ENCODE data around the gene BMP2K.
A peak's percentile ranks its signal among the peaks of the same experiment; 100 is the strongest.

The BMP2K gene

GRCh38 chr4:78937837-78938236 lies 161.7 kb downstream of the BMP2K start:
- Histone ChIP-seq H3K36me3 (ENCODE audit: control insufficient read depth, insufficient read depth, low read length) (no peaks in the 10 kb centered on the region), H3K4me1 (ENCODE audit: control insufficient read depth, insufficient read depth, low read length) (peaks cover 14% of the 10 kb centered on the region), H3K27me3 (ENCODE audit: control insufficient read depth, insufficient read depth, low read length) (no peaks in the 10 kb centered on the region), H3K9ac (ENCODE audit: low read length) (no peak overlapping the region), H3K27ac (ENCODE audit: low read depth, low read length) (peak overlapping the region; percentile 26), H3K4me3 (ENCODE audit: low read length) (peak overlapping the region; percentile 28)

GRCh38 chr4:78938474-78938867 lies 162.3 kb downstream of the BMP2K start:
- Histone ChIP-seq H3K9ac (ENCODE audit: low read length) (peak overlapping the region; percentile 93), H3K4me3 (ENCODE audit: low read length) (peak overlapping the region; percentile 99), H3K4me1 (ENCODE audit: control insufficient read depth, insufficient read depth, low read length) (peaks cover 14% of the 10 kb centered on the region), H3K27me3 (ENCODE audit: control insufficient read depth, insufficient read depth, low read length) (no peaks in the 10 kb centered on the region), H3K27ac (ENCODE audit: low read depth, low read length) (peak overlapping the region; percentile 76), H3K36me3 (ENCODE audit: control insufficient read depth, insufficient read depth, low read length) (no peaks in the 10 kb centered on the region)

- H3K27me3 ChIP-seq (ENCODE audit: control insufficient read depth, insufficient read depth, low read length), result no peaks in the 10 kb centered on the region
- no peaks in the 10 kb centered on the region for H3K36me3 ChIP-seq (ENCODE audit: control insufficient read depth, insufficient read depth, low read length)
- peak within 1 kb of the TSS; percentile 76 for H3K27ac ChIP-seq (ENCODE audit: low read depth, low read length)
- H3K4me1 ChIP-seq (ENCODE audit: control insufficient read depth, insufficient read depth, low read length), result peaks cover 14% of the 10 kb centered on the region
- H3K9ac ChIP-seq (ENCODE audit: low read length), result peak within 1 kb of the TSS; percentile 93
- H3K4me3 ChIP-seq (ENCODE audit: low read length), result peak within 1 kb of the TSS; percentile 99
Observed at GRCh38 chr4:78938868-78939666, 162.9 kb downstream of the BMP2K start, which contains the start of gene PAQR3. Gene PAQR3 (minus strand): TSS chr4:78939438. CDS start chr4:78939224, 214 bp downstream.

- no peaks in the 10 kb centered on the region for H3K27me3 ChIP-seq (ENCODE audit: control insufficient read depth, insufficient read depth, low read length)
- peaks cover 14% of the 10 kb centered on the region for H3K4me1 ChIP-seq (ENCODE audit: control insufficient read depth, insufficient read depth, low read length)
- peak overlapping the region; percentile 33 for H3K27ac ChIP-seq (ENCODE audit: low read depth, low read length)
- peak overlapping the region; percentile 99 for H3K4me3 ChIP-seq (ENCODE audit: low read length)
- no peak overlapping the region for H3K9ac ChIP-seq (ENCODE audit: low read length)
- no peaks in the 10 kb centered on the region for H3K36me3 ChIP-seq (ENCODE audit: control insufficient read depth, insufficient read depth, low read length)
Observed at GRCh38 chr4:78939667-78940008, 163.5 kb downstream of the BMP2K start.

- Histone ChIP-seq H3K36me3 (ENCODE audit: control insufficient read depth, insufficient read depth, low read length) (no peaks in the 10 kb centered on the region), H3K4me1 (ENCODE audit: control insufficient read depth, insufficient read depth, low read length) (peaks cover 14% of the 10 kb centered on the region), H3K27ac (ENCODE audit: low read depth, low read length) (no peak overlapping the region), H3K9ac (ENCODE audit: low read length) (no peak overlapping the region), H3K27me3 (ENCODE audit: control insufficient read depth, insufficient read depth, low read length) (no peaks in the 10 kb centered on the region), H3K4me3 (ENCODE audit: low read length) (no peak overlapping the region)
Observed at GRCh38 chr4:78940752-78941151, 164.6 kb downstream of the BMP2K start.

- Histone ChIP-seq H3K4me3 (ENCODE audit: low read length) (no peak overlapping the region), H3K4me1 (ENCODE audit: control insufficient read depth, insufficient read depth, low read length) (peaks cover 3% of the 10 kb centered on the region), H3K36me3 (ENCODE audit: control insufficient read depth, insufficient read depth, low read length) (no peaks in the 10 kb centered on the region), H3K27ac (ENCODE audit: low read depth, low read length) (no peak overlapping the region), H3K9ac (ENCODE audit: low read length) (no peak overlapping the region), H3K27me3 (ENCODE audit: control insufficient read depth, insufficient read depth, low read length) (no peaks in the 10 kb centered on the region)
Observed at GRCh38 chr4:78944381-78944780, 168.2 kb downstream of the BMP2K start.

GRCh38 chr4:78945651-78946179 lies 169.6 kb downstream of the BMP2K start:
- Histone ChIP-seq H3K27me3 (ENCODE audit: control insufficient read depth, insufficient read depth, low read length) (no peaks in the 10 kb centered on the region), H3K9ac (ENCODE audit: low read length) (no peak overlapping the region), H3K4me3 (ENCODE audit: low read length) (no peak overlapping the region), H3K36me3 (ENCODE audit: control insufficient read depth, insufficient read depth, low read length) (no peaks in the 10 kb centered on the region), H3K27ac (ENCODE audit: low read depth, low read length) (no peak overlapping the region), H3K4me1 (ENCODE audit: control insufficient read depth, insufficient read depth, low read length) (no peaks in the 10 kb centered on the region)

GRCh38 chr4:78949735-78950134 lies 173.6 kb downstream of the BMP2K start:
- Histone ChIP-seq H3K27me3 (ENCODE audit: control insufficient read depth, insufficient read depth, low read length) (no peaks in the 10 kb centered on the region), H3K36me3 (ENCODE audit: control insufficient read depth, insufficient read depth, low read length) (no peaks in the 10 kb centered on the region), H3K4me3 (ENCODE audit: low read length) (no peak overlapping the region), H3K4me1 (ENCODE audit: control insufficient read depth, insufficient read depth, low read length) (no peaks in the 10 kb centered on the region), H3K27ac (ENCODE audit: low read depth, low read length) (no peak overlapping the region), H3K9ac (ENCODE audit: low read length) (no peak overlapping the region)

- H3K27me3 ChIP-seq (ENCODE audit: control insufficient read depth, insufficient read depth, low read length), result no peaks in the 10 kb centered on the region
- no peak overlapping the region for H3K27ac ChIP-seq (ENCODE audit: low read depth, low read length)
- H3K4me1 ChIP-seq (ENCODE audit: control insufficient read depth, insufficient read depth, low read length), result no peaks in the 10 kb centered on the region
- no peak overlapping the region for H3K4me3 ChIP-seq (ENCODE audit: low read length)
- H3K36me3 ChIP-seq (ENCODE audit: control insufficient read depth, insufficient read depth, low read length), result no peaks in the 10 kb centered on the region
- H3K9ac ChIP-seq (ENCODE audit: low read length), result no peak overlapping the region
Observed at GRCh38 chr4:78951862-78952472, 175.8 kb downstream of the BMP2K start.

GRCh38 chr4:78953231-78953630 lies 177.1 kb downstream of the BMP2K start:
- H3K9ac ChIP-seq (ENCODE audit: low read length), result no peak overlapping the region
- no peaks in the 10 kb centered on the region for H3K36me3 ChIP-seq (ENCODE audit: control insufficient read depth, insufficient read depth, low read length)
- H3K4me1 ChIP-seq (ENCODE audit: control insufficient read depth, insufficient read depth, low read length), result no peaks in the 10 kb centered on the region
- H3K4me3 ChIP-seq (ENCODE audit: low read length), result no peak overlapping the region
- H3K27ac ChIP-seq (ENCODE audit: low read depth, low read length), result no peak overlapping the region
- H3K27me3 ChIP-seq (ENCODE audit: control insufficient read depth, insufficient read depth, low read length), result no peaks in the 10 kb centered on the region

GRCh38 chr4:78953769-78954666 lies 177.9 kb downstream of the BMP2K start:
- Histone ChIP-seq H3K4me1 (ENCODE audit: control insufficient read depth, insufficient read depth, low read length) (no peaks in the 10 kb centered on the region), H3K36me3 (ENCODE audit: control insufficient read depth, insufficient read depth, low read length) (no peaks in the 10 kb centered on the region), H3K9ac (ENCODE audit: low read length) (no peak overlapping the region), H3K4me3 (ENCODE audit: low read length) (no peak overlapping the region), H3K27me3 (ENCODE audit: control insufficient read depth, insufficient read depth, low read length) (no peaks in the 10 kb centered on the region), H3K27ac (ENCODE audit: low read depth, low read length) (no peak overlapping the region)

- H3K9ac ChIP-seq (ENCODE audit: low read length), result no peak overlapping the region
- H3K36me3 ChIP-seq (ENCODE audit: control insufficient read depth, insufficient read depth, low read length), result no peaks in the 10 kb centered on the region
- no peaks in the 10 kb centered on the region for H3K27me3 ChIP-seq (ENCODE audit: control insufficient read depth, insufficient read depth, low read length)
- no peak overlapping the region for H3K27ac ChIP-seq (ENCODE audit: low read depth, low read length)
- H3K4me3 ChIP-seq (ENCODE audit: low read length), result no peak overlapping the region
- no peaks in the 10 kb centered on the region for H3K4me1 ChIP-seq (ENCODE audit: control insufficient read depth, insufficient read depth, low read length)
Observed at GRCh38 chr4:78956975-78957374, 180.8 kb downstream of the BMP2K start.

Measured in rectal smooth muscle tissue (tissue), 1 donor.